ENCODE measurements around the gene CPA5.

CPA5 gene

GRCh38 chr7:130413201-130413600, 68.6 kb downstream of the CPA5 start:
- no peak overlapping the region for H3K9ac ChIP-seq (ENCODE audit: low read depth, low read length)
- no peak for ATAC-seq (ENCODE audit: insufficient read depth, low read depth)
- no peak overlapping the region for H3K27ac ChIP-seq (ENCODE audit: low read length)
- H3K4me3 ChIP-seq (ENCODE audit: low read depth in 1 of 2, low read length in 2 of 2): no peak overlapping the region
- peaks cover 36% of the 10 kb centered on the region for H3K4me1 ChIP-seq (ENCODE audit: insufficient read depth, low read length)
- no peaks in the 10 kb centered on the region for H3K27me3 ChIP-seq (ENCODE audit: insufficient read depth, low read length, poor library complexity)
- H4K20me1 ChIP-seq (ENCODE audit: insufficient read depth, low read length): no peaks in the 10 kb centered on the region
- H3K79me2 ChIP-seq (ENCODE audit: insufficient read depth, low read length): no peaks in the 10 kb centered on the region
- H2AFZ ChIP-seq (ENCODE audit: low read depth, low read length): no peak overlapping the region
- TF ChIP-seq EZH2 (IDR thresholded peaks at IDR 0.05; ENCODE audit: borderline replicate concordance, low read depth, low read length, severe bottlenecking) (no peak), CTCF (IDR thresholded peaks at IDR 0.05; ENCODE audit: borderline replicate concordance, extremely low read depth, low read length, poor library complexity, severe bottlenecking) (no peak)
- no peak overlapping the region for H3K4me2 ChIP-seq (ENCODE audit: insufficient read depth, low read length)
- no peak for DNase-seq
- H3K9me3 ChIP-seq (ENCODE audit: insufficient read depth, low read length, severe bottlenecking): no peaks in the 10 kb centered on the region
- peaks cover 3% of the 10 kb centered on the region; the same call in 1 of the 2 replicates for H3K36me3 ChIP-seq (ENCODE audit: insufficient read depth, low read length)

GRCh38 chr7:130415006-130415405, 70.4 kb downstream of the CPA5 start:
- peak overlapping the region; percentile 12 for H3K27ac ChIP-seq (ENCODE audit: low read length)
- H3K4me1 ChIP-seq (ENCODE audit: insufficient read depth, low read length): peaks cover 51% of the 10 kb centered on the region
- no peak overlapping the region for H3K4me2 ChIP-seq (ENCODE audit: insufficient read depth, low read length)
- H3K79me2 ChIP-seq (ENCODE audit: insufficient read depth, low read length): no peaks in the 10 kb centered on the region
- H3K9me3 ChIP-seq (ENCODE audit: insufficient read depth, low read length, severe bottlenecking): no peaks in the 10 kb centered on the region
- no peaks in the 10 kb centered on the region for H3K27me3 ChIP-seq (ENCODE audit: insufficient read depth, low read length, poor library complexity)
- TF ChIP-seq EZH2 (IDR thresholded peaks at IDR 0.05; ENCODE audit: borderline replicate concordance, low read depth, low read length, severe bottlenecking): no peak
- TF ChIP-seq CTCF (IDR thresholded peaks at IDR 0.05; ENCODE audit: borderline replicate concordance, extremely low read depth, low read length, poor library complexity, severe bottlenecking): no peak
- peak; percentile 52; the same call in 2 of the 3 replicates for ATAC-seq (ENCODE audit: insufficient read depth, low read depth)
- no peak for DNase-seq
- H3K36me3 ChIP-seq (ENCODE audit: insufficient read depth, low read length): peaks cover 3% of the 10 kb centered on the region; the same call in 1 of the 2 replicates
- no peak overlapping the region for H3K4me3 ChIP-seq (ENCODE audit: low read depth in 1 of 2, low read length in 2 of 2)
- H2AFZ ChIP-seq (ENCODE audit: low read depth, low read length): no peak overlapping the region
- no peaks in the 10 kb centered on the region for H4K20me1 ChIP-seq (ENCODE audit: insufficient read depth, low read length)
- H3K9ac ChIP-seq (ENCODE audit: low read depth, low read length): no peak overlapping the region

DNA sequence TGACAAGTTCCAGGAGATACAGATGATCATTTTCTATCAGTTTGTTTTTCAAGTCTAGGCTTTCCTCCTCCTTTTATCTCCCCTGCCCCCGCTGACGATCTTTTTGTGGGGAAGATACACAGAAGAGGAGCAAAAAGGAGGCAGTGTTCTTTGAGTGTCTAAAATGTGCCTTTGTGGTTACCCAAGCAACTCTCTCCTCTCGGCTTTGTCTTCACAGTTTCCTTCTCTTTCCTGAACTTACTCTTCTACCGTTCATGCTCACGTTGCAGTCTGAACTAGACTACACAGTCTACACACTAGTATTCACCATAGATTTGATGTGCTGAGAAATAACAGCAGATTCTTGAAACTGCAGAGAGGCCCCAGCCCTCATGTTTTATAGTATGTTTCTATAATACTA, 72.6 kb downstream of the CPA5 start:
- peak overlapping the region; percentile 35 for H2AFZ ChIP-seq (ENCODE audit: low read depth, low read length)
- DNase-seq (peak; percentile 57), ATAC-seq (ENCODE audit: insufficient read depth, low read depth) (peak; percentile 87)
- peak overlapping the region; percentile 27 for H3K9ac ChIP-seq (ENCODE audit: low read depth, low read length)
- H3K4me3 ChIP-seq (ENCODE audit: low read depth in 1 of 2, low read length in 2 of 2): no peak overlapping the region
- no peaks in the 10 kb centered on the region for H3K79me2 ChIP-seq (ENCODE audit: insufficient read depth, low read length)
- H3K27me3 ChIP-seq (ENCODE audit: insufficient read depth, low read length, poor library complexity): no peaks in the 10 kb centered on the region
- no peaks in the 10 kb centered on the region for H4K20me1 ChIP-seq (ENCODE audit: insufficient read depth, low read length)
- H3K36me3 ChIP-seq (ENCODE audit: insufficient read depth, low read length): no peaks in the 10 kb centered on the region; the same call in 1 of the 2 replicates
- H3K27ac ChIP-seq (ENCODE audit: low read length): peak overlapping the region; percentile 66
- H3K4me1 ChIP-seq (ENCODE audit: insufficient read depth, low read length): peaks cover 51% of the 10 kb centered on the region
- H3K9me3 ChIP-seq (ENCODE audit: insufficient read depth, low read length, severe bottlenecking): no peaks in the 10 kb centered on the region
- TF ChIP-seq EZH2 (IDR thresholded peaks at IDR 0.05; ENCODE audit: borderline replicate concordance, low read depth, low read length, severe bottlenecking): no peak
- no peak for TF ChIP-seq CTCF (IDR thresholded peaks at IDR 0.05; ENCODE audit: borderline replicate concordance, extremely low read depth, low read length, poor library complexity, severe bottlenecking)
- peak overlapping the region; percentile 45 for H3K4me2 ChIP-seq (ENCODE audit: insufficient read depth, low read length)
